Osteocyte (in vitro differentiated cells): ENCODE data around the gene ATAD2B. TPM values are rescaled to one million over a fixed set of nuclear protein-coding genes. Genes with fewer than 3 reads are reported as not detected.
A peak's percentile ranks its signal among the peaks of the same experiment; 100 is the strongest.

ENCODE experiments used
- DNase-seq: peaks from one replicate; pipeline ENCODE4 v3.0.0; 2021; ENCODE audit warnings: mixed read lengths; ENCODE audit not compliant: unreplicated experiment; ENCODE audit errors: extremely low spot score
- H3K27ac Mint-ChIP-seq: one replicate; pipeline ENCODE4 v1.8.0; 2021; ENCODE audit warnings: mild to moderate bottlenecking, mixed read lengths; ENCODE audit not compliant: unreplicated experiment
- H3K27me3 Mint-ChIP-seq: one replicate; pipeline ENCODE4 v1.8.0; 2021; ENCODE audit warnings: mixed read lengths; ENCODE audit not compliant: unreplicated experiment
- H3K36me3 Mint-ChIP-seq: one replicate; pipeline ENCODE4 v1.8.0; 2021; ENCODE audit warnings: mixed read lengths; ENCODE audit not compliant: unreplicated experiment
- H3K4me1 Mint-ChIP-seq: one replicate; pipeline ENCODE4 v1.8.0; 2021; ENCODE audit warnings: mixed read lengths; ENCODE audit not compliant: unreplicated experiment
- H3K4me3 Mint-ChIP-seq: one replicate; pipeline ENCODE4 v1.8.0; 2021; ENCODE audit warnings: mild to moderate bottlenecking, moderate library complexity, mixed read lengths; ENCODE audit not compliant: unreplicated experiment
- H3K9me3 Mint-ChIP-seq: one replicate; pipeline ENCODE4 v1.8.0; 2021; ENCODE audit warnings: mixed read lengths; ENCODE audit not compliant: unreplicated experiment
- total RNA-seq: library from RNA; stranded (reverse); gene quantifications from 2 replicates; pipeline ENCODE4 v1.2.1, GENCODE V29; 2021
- TF ChIP-seq, protein P1 (sequence below): fragments of 200-600 bp; sonication (generic); IDR thresholded peaks from 2 replicates; pipeline ENCODE4 v1.5.0; 2021; ENCODE audit warnings: antibody characterized with exemption, mild to moderate bottlenecking, moderate library complexity

Gene ATAD2B
- total RNA-seq, 1 donor from 2014 or later: 27.3 TPM

DNA sequence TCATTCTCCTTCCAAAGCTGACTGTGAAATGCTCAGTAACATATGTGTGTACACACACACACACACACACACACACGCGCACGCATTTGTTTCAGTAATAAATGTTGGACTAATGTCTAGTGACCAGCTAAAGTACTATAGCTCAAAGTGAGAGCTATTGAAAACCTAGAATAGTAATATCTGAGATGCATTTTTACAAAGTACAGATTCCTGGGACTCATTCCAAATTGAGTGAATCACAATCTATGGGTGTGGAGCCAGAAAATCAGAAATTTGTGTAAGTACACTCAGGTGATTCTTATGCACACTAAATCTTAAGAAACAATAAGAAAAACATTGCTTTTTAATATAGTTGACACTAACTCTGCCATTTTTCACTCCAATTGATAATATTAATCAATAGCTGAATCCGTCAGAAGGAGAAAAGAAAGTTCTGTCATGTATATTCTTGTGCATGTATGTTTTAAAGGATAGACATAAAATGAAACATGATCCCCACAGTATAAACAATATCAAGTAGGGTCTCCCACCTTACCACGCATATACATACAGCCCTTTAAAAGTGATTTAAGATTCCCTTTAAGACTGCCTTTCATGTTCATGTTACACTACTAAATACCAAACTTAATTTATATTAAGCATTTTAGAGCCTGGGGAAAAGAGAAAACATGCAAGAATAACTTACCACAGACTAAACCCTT is 123.5 kb downstream of the ATAD2B start:
- Mint-ChIP-seq H3K4me3 (no peak overlapping the region), H3K4me1 (peaks cover 21% of the 10 kb centered on the region), H3K27me3 (no peaks in the 10 kb centered on the region), H3K27ac (peak overlapping the region; percentile 42), H3K36me3 (peaks cover 17% of the 10 kb centered on the region), H3K9me3 (no peaks in the 10 kb centered on the region)
- no peak for DNase-seq
- TF ChIP-seq, protein P1, sequence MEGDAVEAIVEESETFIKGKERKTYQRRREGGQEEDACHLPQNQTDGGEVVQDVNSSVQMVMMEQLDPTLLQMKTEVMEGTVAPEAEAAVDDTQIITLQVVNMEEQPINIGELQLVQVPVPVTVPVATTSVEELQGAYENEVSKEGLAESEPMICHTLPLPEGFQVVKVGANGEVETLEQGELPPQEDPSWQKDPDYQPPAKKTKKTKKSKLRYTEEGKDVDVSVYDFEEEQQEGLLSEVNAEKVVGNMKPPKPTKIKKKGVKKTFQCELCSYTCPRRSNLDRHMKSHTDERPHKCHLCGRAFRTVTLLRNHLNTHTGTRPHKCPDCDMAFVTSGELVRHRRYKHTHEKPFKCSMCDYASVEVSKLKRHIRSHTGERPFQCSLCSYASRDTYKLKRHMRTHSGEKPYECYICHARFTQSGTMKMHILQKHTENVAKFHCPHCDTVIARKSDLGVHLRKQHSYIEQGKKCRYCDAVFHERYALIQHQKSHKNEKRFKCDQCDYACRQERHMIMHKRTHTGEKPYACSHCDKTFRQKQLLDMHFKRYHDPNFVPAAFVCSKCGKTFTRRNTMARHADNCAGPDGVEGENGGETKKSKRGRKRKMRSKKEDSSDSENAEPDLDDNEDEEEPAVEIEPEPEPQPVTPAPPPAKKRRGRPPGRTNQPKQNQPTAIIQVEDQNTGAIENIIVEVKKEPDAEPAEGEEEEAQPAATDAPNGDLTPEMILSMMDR: no peak

GRCh38 chr2:23801396-23801795 is 125.5 kb downstream of the ATAD2B start:
- no peak overlapping the region for H3K4me3 Mint-ChIP-seq
- peaks cover 21% of the 10 kb centered on the region for H3K4me1 Mint-ChIP-seq
- TF ChIP-seq, protein P1: no peak
- H3K9me3 Mint-ChIP-seq: no peaks in the 10 kb centered on the region
- H3K27ac Mint-ChIP-seq: no peak overlapping the region
- H3K36me3 Mint-ChIP-seq: peaks cover 18% of the 10 kb centered on the region
- no peaks in the 10 kb centered on the region for H3K27me3 Mint-ChIP-seq
- no peak for DNase-seq

DNA sequence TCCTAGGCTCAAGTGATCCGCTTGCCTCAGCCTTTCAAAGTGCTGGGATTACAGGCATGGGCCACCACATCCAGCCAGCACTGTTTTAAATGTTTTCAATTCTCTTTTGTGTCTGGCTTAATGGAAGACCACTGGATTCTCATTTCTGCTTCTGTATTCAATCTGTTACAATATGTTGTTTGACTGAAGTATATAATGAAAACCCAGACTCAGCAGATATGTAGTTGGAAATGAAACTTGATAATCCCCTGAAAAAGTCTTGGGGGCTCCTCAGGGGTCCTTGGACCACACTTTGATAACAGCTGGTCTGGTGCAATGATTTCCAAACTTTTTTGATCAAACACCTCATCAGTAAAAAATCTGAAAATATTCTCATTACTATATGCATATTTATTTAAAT is 132.7 kb downstream of the ATAD2B start:
- Mint-ChIP-seq H3K4me1 (peaks cover 21% of the 10 kb centered on the region), H3K9me3 (peaks cover 4% of the 10 kb centered on the region), H3K27ac (no peak overlapping the region), H3K36me3 (peaks cover 16% of the 10 kb centered on the region), H3K27me3 (no peaks in the 10 kb centered on the region), H3K4me3 (no peak overlapping the region)
- TF ChIP-seq, protein P1: no peak
- DNase-seq: no peak

- Mint-ChIP-seq H3K27me3 (no peaks in the 10 kb centered on the region), H3K9me3 (peaks cover 4% of the 10 kb centered on the region), H3K36me3 (peaks cover 15% of the 10 kb centered on the region), H3K4me3 (no peak overlapping the region), H3K4me1 (peaks cover 24% of the 10 kb centered on the region), H3K27ac (peak overlapping the region; percentile 38)
- no peak for DNase-seq
- TF ChIP-seq, protein P1: no peak
Measured at GRCh38 chr2:23793476-23793875, 133.4 kb downstream of the ATAD2B start.

DNA sequence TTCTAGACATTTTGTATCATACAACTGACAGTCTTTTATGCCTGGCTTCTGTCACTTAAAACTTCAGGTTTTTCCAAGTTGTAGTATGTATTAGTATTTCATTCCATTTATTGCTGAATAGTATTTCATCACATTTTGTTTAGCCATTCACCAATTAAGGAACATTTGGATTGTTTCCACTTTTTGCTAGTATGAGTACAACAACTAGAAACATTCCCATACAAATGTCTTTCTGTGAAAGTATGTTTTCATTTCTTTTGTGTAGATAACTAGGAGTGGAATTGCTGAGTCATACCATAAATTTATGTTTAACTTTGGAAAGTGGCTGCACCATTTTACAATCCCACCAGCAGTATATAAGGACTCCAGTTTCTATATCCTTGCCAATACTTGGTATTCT is 135.9 kb downstream of the ATAD2B start:
- Mint-ChIP-seq H3K4me1 (peaks cover 26% of the 10 kb centered on the region), H3K4me3 (no peak overlapping the region), H3K9me3 (peaks cover 4% of the 10 kb centered on the region), H3K36me3 (peaks cover 22% of the 10 kb centered on the region), H3K27ac (peak overlapping the region; percentile 93), H3K27me3 (no peaks in the 10 kb centered on the region)
- TF ChIP-seq, protein P1: no peak
- DNase-seq: no peak
